Hematopoietic multipotent progenitor cell treated with erythropoietin and hydrocortisone succinate and interleukin-3 and kit ligand, for 15 days (in vitro differentiated cells): ENCODE results near the gene MBNL1.
A peak's percentile ranks its signal among the peaks of the same experiment; 100 is the strongest.
"Not testable (repeated sequence)": the region's sequence is repeated elsewhere in the genome, so short reads cannot be mapped to it uniquely, and the experiment has no call there.

Experiments used
- DNase-seq: peaks from one replicate; pipeline ENCODE4 v3.0.0-alpha.2; 2015; ENCODE audit warnings: low spot score

Gene MBNL1

GRCh38 chr3:152377184-152377570, 108.4 kb downstream of the MBNL1 start:
- DNase-seq = no peak

- no peak for DNase-seq
Observed at GRCh38 chr3:152379415-152380042, 110.8 kb downstream of the MBNL1 start.

GRCh38 chr3:152380043-152380442, 111.3 kb downstream of the MBNL1 start:
- no peak for DNase-seq

GRCh38 chr3:152381881-152382295, 113.2 kb downstream of the MBNL1 start:
- DNase-seq = no peak

- DNase-seq = no peak
Observed at GRCh38 chr3:152382312-152383135, 113.8 kb downstream of the MBNL1 start.

- no peak for DNase-seq
Observed at GRCh38 chr3:152383136-152383606, 114.4 kb downstream of the MBNL1 start.

- no peak for DNase-seq
Observed at GRCh38 chr3:152384412-152384811, 115.7 kb downstream of the MBNL1 start.

GRCh38 chr3:152385761-152386160, 117.0 kb downstream of the MBNL1 start:
- no peak for DNase-seq

- no peak for DNase-seq
Observed at GRCh38 chr3:152386208-152386607, 117.5 kb downstream of the MBNL1 start.

- DNase-seq = no peak
Observed at GRCh38 chr3:152388631-152389030, 119.9 kb downstream of the MBNL1 start.

- DNase-seq = no peak
Observed at GRCh38 chr3:152389316-152389934, 120.7 kb downstream of the MBNL1 start.

- DNase-seq = no peak
Observed at GRCh38 chr3:152390647-152391046, 121.9 kb downstream of the MBNL1 start.

GRCh38 chr3:152391671-152392070, 122.9 kb downstream of the MBNL1 start:
- DNase-seq = no peak

- DNase-seq = no peak
Observed at GRCh38 chr3:152392272-152392880, 123.6 kb downstream of the MBNL1 start.

- no peak for DNase-seq
Observed at GRCh38 chr3:152394246-152394645, 125.5 kb downstream of the MBNL1 start.

- DNase-seq = no peak
Observed at GRCh38 chr3:152395764-152396163, 127.0 kb downstream of the MBNL1 start.

- DNase-seq = no peak
Observed at GRCh38 chr3:152396867-152397266, 128.1 kb downstream of the MBNL1 start.

GRCh38 chr3:152397348-152397747, 128.6 kb downstream of the MBNL1 start:
- not testable (repeated sequence) for DNase-seq

- DNase-seq = no peak
Observed at GRCh38 chr3:152398495-152398894, 129.8 kb downstream of the MBNL1 start.

GRCh38 chr3:152399374-152399773, 130.6 kb downstream of the MBNL1 start:
- no peak for DNase-seq

- no peak for DNase-seq
Observed at GRCh38 chr3:152400887-152401286, 132.2 kb downstream of the MBNL1 start.

- peak; percentile 48 for DNase-seq
Observed at GRCh38 chr3:152402695-152403451, 134.1 kb downstream of the MBNL1 start.
